GM23248 (cell line): Measurements from ENCODE around the gene GOSR1.
"Not testable (repeated sequence)": the region's sequence is repeated elsewhere in the genome, so short reads cannot be mapped to it uniquely, and the experiment has no call there.

ENCODE experiments used
- EZH2 ChIP-seq: fragments of 200-600 bp; sonication (generic); IDR thresholded peaks from 2 replicates; pipeline ENCODE4 v1.6.1; 2018; ENCODE audit warnings: antibody characterized with exemption, mild to moderate bottlenecking; ENCODE audit not compliant: insufficient read depth, poor library complexity, severe bottlenecking
- EZH2phosphoT487 ChIP-seq: fragments of 200-600 bp; sonication (generic); IDR thresholded peaks from 2 replicates; pipeline ENCODE4 v1.6.1; 2018; ENCODE audit warnings: antibody characterized with exemption, moderate library complexity, mild to moderate bottlenecking, low read depth; ENCODE audit not compliant: insufficient read depth

GRCh38 chr17:30574309-30574708 lies 97.1 kb downstream of the GOSR1 start:
- TF ChIP-seq EZH2, EZH2phosphoT487: not testable (repeated sequence)
